HEK293 (cell line): ENCODE data around the gene HAUS2.

ENCODE experiments used
- CTCF ChIA-PET: fragments of 350-600 bp; formaldehyde crosslinking; extraction: SDS; loops from one replicate; lab custom pipeline; 2021; ENCODE audit warnings: antibody characterized with exemption; lab: Yijun Ruan, JAX
- POLR2A ChIA-PET: fragments of 300-600 bp; formaldehyde crosslinking; extraction: SDS; loops from one replicate; lab custom pipeline; 2020; ENCODE audit warnings: antibody characterized with exemption, inconsistent platforms; lab: Yijun Ruan, JAX
- H3K27ac ChIP-seq: fragments of 200-500 bp; sonication (Bioruptor generic); 2 replicates; pipeline ENCODE4 v1.5.1; 2014; ENCODE audit warnings: low read depth, low read length, control low read depth, inconsistent platforms; ENCODE audit errors: extremely low read depth
- H3K36me3 ChIP-seq, 2 experiments: fragments of 200-500 bp in 1 of 2; sonication (Bioruptor generic) in 1 of 2; 1 replicate in 1 of 2; 2 replicates in 1 of 2; pipeline ENCODE4 v1.5.1; 2014 to 2017; ENCODE audit warnings: inconsistent platforms in 2 of 2, low read length in 2 of 2; ENCODE audit not compliant: control insufficient read depth in 2 of 2, insufficient read depth in 1 of 2
- H3K4me1 ChIP-seq: fragments of 200-500 bp; sonication (Bioruptor generic); 2 replicates; pipeline ENCODE4 v1.5.1; 2014; ENCODE audit warnings: mild to moderate bottlenecking, low read length, inconsistent platforms; ENCODE audit not compliant: control insufficient read depth, insufficient read depth
- H3K4me3 ChIP-seq: 2 replicates; pipeline ENCODE4 v1.5.1; 2011; ENCODE audit warnings: low read depth, mild to moderate bottlenecking, control low read depth, low read length, moderate library complexity
- H3K9me3 ChIP-seq: fragments of 200-500 bp; sonication (Bioruptor generic); 2 replicates; pipeline ENCODE4 v1.5.1; 2014; ENCODE audit warnings: low read depth, low read length, inconsistent platforms; ENCODE audit not compliant: control insufficient read depth, insufficient read depth
- FEZF1 ChIP-seq: fragments of 450-650 bp; formaldehyde crosslinking; IDR thresholded peaks from 2 replicates; pipeline ENCODE4 v1.5.1; 2016; ENCODE audit warnings: missing biosample characterization, missing genetic modification characterization
- GLI4 ChIP-seq: fragments of 450-650 bp; formaldehyde crosslinking; IDR thresholded peaks from 2 replicates; pipeline ENCODE4 v1.5.1; 2016; ENCODE audit warnings: missing biosample characterization, missing genetic modification characterization
- GLIS1 ChIP-seq: fragments of 450-650 bp; formaldehyde crosslinking; IDR thresholded peaks from 2 replicates; pipeline ENCODE4 v1.5.1; 2016; ENCODE audit warnings: missing biosample characterization, missing genetic modification characterization
- IKZF3 ChIP-seq: fragments of 450-650 bp; IDR thresholded peaks from 2 replicates; pipeline ENCODE4 v1.5.0; 2018; ENCODE audit warnings: missing biosample characterization, mild to moderate bottlenecking, missing genetic modification characterization, moderate library complexity
- KLF7 ChIP-seq: fragments of 450-650 bp; formaldehyde crosslinking; IDR thresholded peaks from 2 replicates; pipeline ENCODE4 v1.5.1; 2016; ENCODE audit warnings: missing biosample characterization, missing genetic modification characterization, borderline replicate concordance
- KLF8 ChIP-seq: fragments of 450-650 bp; formaldehyde crosslinking; IDR thresholded peaks from 2 replicates; pipeline ENCODE4 v1.5.1; 2016; ENCODE audit warnings: missing biosample characterization, missing genetic modification characterization
- OVOL3 ChIP-seq: fragments of 450-650 bp; formaldehyde crosslinking; IDR thresholded peaks from 2 replicates; pipeline ENCODE4 v1.5.1; 2016; ENCODE audit warnings: missing biosample characterization, missing genetic modification characterization
- PRDM1 ChIP-seq: fragments of 450-650 bp; formaldehyde crosslinking; IDR thresholded peaks from 2 replicates; pipeline ENCODE4; 2016; ENCODE audit warnings: missing biosample characterization, missing genetic modification characterization
- PRDM10 ChIP-seq: fragments of 450-650 bp; formaldehyde crosslinking; IDR thresholded peaks from 2 replicates; pipeline ENCODE4 v1.5.1; 2016; ENCODE audit warnings: missing biosample characterization, missing genetic modification characterization
- SP3 ChIP-seq: fragments of 450-650 bp; formaldehyde crosslinking; IDR thresholded peaks from 2 replicates; pipeline ENCODE4 v1.5.1; 2016; ENCODE audit warnings: missing biosample characterization, missing genetic modification characterization
- ZBTB11 ChIP-seq: fragments of 450-650 bp; formaldehyde crosslinking; conservative IDR thresholded peaks from 2 replicates; pipeline ENCODE4 v1.5.1; 2016; ENCODE audit warnings: low read depth, missing biosample characterization, missing genetic modification characterization
- ZFP41 ChIP-seq: fragments of 450-650 bp; formaldehyde crosslinking; IDR thresholded peaks from 2 replicates; pipeline ENCODE4 v1.5.1; 2016; ENCODE audit warnings: missing biosample characterization, missing genetic modification characterization, borderline replicate concordance
- ZNF121 ChIP-seq: fragments of 450-650 bp; formaldehyde crosslinking; IDR thresholded peaks from 2 replicates; pipeline ENCODE4 v1.5.1; 2016; ENCODE audit warnings: missing biosample characterization, missing genetic modification characterization
- ZNF133 ChIP-seq: fragments of 450-650 bp; formaldehyde crosslinking; IDR thresholded peaks from 2 replicates; pipeline ENCODE4 v1.5.1; 2016; ENCODE audit warnings: missing biosample characterization, missing genetic modification characterization
- ZNF221 ChIP-seq: fragments of 450-650 bp; formaldehyde crosslinking; IDR thresholded peaks from 2 replicates; pipeline ENCODE4 v1.5.1; 2017; ENCODE audit warnings: missing biosample characterization, missing genetic modification characterization, borderline replicate concordance
- ZNF26 ChIP-seq: fragments of 450-650 bp; formaldehyde crosslinking; IDR thresholded peaks from 2 replicates; pipeline ENCODE4 v1.5.1; 2016; ENCODE audit warnings: missing biosample characterization, missing genetic modification characterization
- ZNF561 ChIP-seq: fragments of 450-650 bp; IDR thresholded peaks from 2 replicates; pipeline ENCODE4 v1.5.1; 2018; ENCODE audit warnings: missing biosample characterization, missing genetic modification characterization, borderline replicate concordance
- ZNF600 ChIP-seq: fragments of 450-650 bp; formaldehyde crosslinking; IDR thresholded peaks from 2 replicates; pipeline ENCODE4 v1.5.1; 2016; ENCODE audit warnings: missing biosample characterization, missing genetic modification characterization
- ZNF639 ChIP-seq: fragments of 450-650 bp; formaldehyde crosslinking; IDR thresholded peaks from 2 replicates; pipeline ENCODE4 v1.5.1; 2016; ENCODE audit warnings: missing biosample characterization, missing genetic modification characterization
- ZNF670 ChIP-seq: fragments of 450-650 bp; formaldehyde crosslinking; IDR thresholded peaks from 2 replicates; pipeline ENCODE4 v1.5.1; 2016; ENCODE audit warnings: missing biosample characterization, missing genetic modification characterization, low read depth
- ZNF830 ChIP-seq: fragments of 450-650 bp; IDR thresholded peaks from 2 replicates; pipeline ENCODE4 v1.5.0; 2018; ENCODE audit warnings: missing biosample characterization, missing genetic modification characterization, low read depth, mild to moderate bottlenecking, moderate library complexity
- ZXDB ChIP-seq: fragments of 450-650 bp; formaldehyde crosslinking; IDR thresholded peaks from 2 replicates; pipeline ENCODE4 v1.5.1; 2016; ENCODE audit warnings: missing biosample characterization, missing genetic modification characterization

The HAUS2 gene

GRCh38 chr15:42577514-42578031 lies 28.9 kb downstream of the HAUS2 start (continued):
- TF ChIP-seq ZNF670 (tag by site-specific recombination) = no peak
- 0 out of 2 replicates have a peak, but pooled peaks have one; percentile 37 for TF ChIP-seq FEZF1
- no peak for TF ChIP-seq KLF7 (tag by site-specific recombination)
- TF ChIP-seq ZFP41 (tag by site-specific recombination) = no peak
- peak; percentile 42; the same call in 1 of the 2 replicates for TF ChIP-seq ZXDB (tag by site-specific recombination)
- TF ChIP-seq OVOL3 (tag by site-specific recombination) = no peak
- TF ChIP-seq ZNF133 = no peak
- TF ChIP-seq ZBTB11 (tag by site-specific recombination) = no peak
- no peak for TF ChIP-seq ZNF221
- no peak for TF ChIP-seq GLI4 (tag by site-specific recombination)

GRCh38 chr15:42578984-42579537 lies 30.4 kb downstream of the HAUS2 start:
- Histone ChIP-seq H3K9me3 (no peaks in the 10 kb centered on the region), H3K4me3 (no peak overlapping the region), H3K36me3 (no peaks in the 10 kb centered on the region), H3K27ac (no peak overlapping the region), H3K4me1 (peaks cover 5% of the 10 kb centered on the region)
- POLR2A ChIA-PET = no interaction called here
- CTCF ChIA-PET = interaction anchor here (0.5 to 0.6 kb wide), 2 partner anchors 21 to 62 kb away, joined by 3 read pairs; no protein-coding TSS in a partner anchor
- TF ChIP-seq ZNF830 (tag by site-specific recombination) (no peak), GLI4 (tag by site-specific recombination) (no peak), PRDM10 (peak; percentile 64)

- no peak overlapping the region for H3K27ac ChIP-seq
- peak overlapping the region; percentile 29 for H3K4me3 ChIP-seq
- peaks cover 0 to 7% of the 10 kb centered on the region in 2 experiments; a peak in 1 of 3 replicates for H3K36me3 ChIP-seq
- no peaks in the 10 kb centered on the region for H3K9me3 ChIP-seq
- POLR2A ChIA-PET = interaction anchor here (1.0 to 1.2 kb wide), 2 partner anchors 53 to 90 kb away, joined by 3 to 4 read pairs; partner anchors contain the start of gene ZNF106
- CTCF ChIA-PET = interaction anchor here (0.7 to 0.8 kb wide), 3 partner anchors 9 to 135 kb away, joined by 3 to 4 read pairs (median 4); no protein-coding TSS in a partner anchor
- peaks cover 9% of the 10 kb centered on the region for H3K4me1 ChIP-seq
- peak; percentile 53; the same call in 1 of the 2 replicates for TF ChIP-seq IKZF3 (tag by site-specific recombination)
- no peak for TF ChIP-seq ZNF121
- TF ChIP-seq KLF8 (tag by site-specific recombination) = peak; percentile 25; the same call in 1 of the 2 replicates
- TF ChIP-seq ZNF26 = no peak
- peak; percentile 16; the same call in 1 of the 2 replicates for TF ChIP-seq SP3 (tag by site-specific recombination)
- TF ChIP-seq PRDM1 = 0 out of 2 replicates have a peak, but pooled peaks have one; percentile 22
- TF ChIP-seq ZNF639 (tag by site-specific recombination) = no peak
- peak; percentile 93 for TF ChIP-seq ZNF600
- no peak for TF ChIP-seq ZNF561 (tag by site-specific recombination)
- 0 out of 2 replicates have a peak, but pooled peaks have one; percentile 8 for TF ChIP-seq GLIS1 (tag by site-specific recombination)
Measured at GRCh38 chr15:42581272-42581730, 32.7 kb downstream of the HAUS2 start.
